HCT116 (cell line): ENCODE results near the gene SHCBP1. TPM values are rescaled to one million over a fixed set of nuclear protein-coding genes. Genes with fewer than 3 reads are reported as not detected.

Experiments used
- ATAC-seq: fragments of 200-7000 bp; cut with Tn5 transposase; 2 replicates; pipeline ENCODE4 v1.9.1; 2020; ENCODE audit warnings: mild to moderate bottlenecking, moderate library complexity
- BruUV-seq: library from RNA; stranded (reverse); fragments of 400-500 nt; replicated peaks from 2 replicates; lab custom pipeline; 2021; lab: Mats Ljungman, UMichigan
- CTCF ChIA-PET: fragments of 300-600 bp; sonication (Branson Sonifier 250); formaldehyde crosslinking; loops from one replicate; lab custom pipeline; 2021; ENCODE audit warnings: antibody characterized with exemption; lab: Charles Lee
- POLR2A ChIA-PET: fragments of 300-600, 350-600 bp; sonication (Branson Sonifier 250); formaldehyde crosslinking; loops from one replicate; lab custom pipeline; 2021; ENCODE audit warnings: antibody characterized with exemption; lab: Charles Lee
- RAD21 ChIA-PET, 2 experiments: fragments of 300-600 bp; sonication (Branson Sonifier 250); formaldehyde crosslinking; loops; one replicate each; lab custom pipeline; 2023; ENCODE audit warnings: low total read pairs in 2 of 2; ENCODE audit not compliant: uncharacterized antibody in 2 of 2, unreplicated experiment in 2 of 2, low non-redundant PET in 1 of 2; lab: Charles Lee
- DNase-seq: peaks from one replicate; pipeline ENCODE4 v3.0.0-alpha.2; 2010; ENCODE audit warnings: low read depth, low spot score
- H2AFZ ChIP-seq: fragments of 200-600 bp; shearing (Covaris generic), sonication (generic); 2 replicates; pipeline ENCODE4 v1.6.1; 2017; ENCODE audit warnings: low read depth, mixed run types, mixed read lengths, antibody characterized with exemption, low read length; ENCODE audit not compliant: poor library complexity, severe bottlenecking
- H3K27ac ChIP-seq: 2 replicates; pipeline ENCODE4 v1.5.1; 2012; ENCODE audit warnings: low read depth, low read length
- H3K27me3 ChIP-seq: fragments of 200-600 bp; sonication (generic); 2 replicates; pipeline ENCODE4 v1.6.1; 2016; ENCODE audit warnings: mixed run types, low read length, mixed read lengths; ENCODE audit not compliant: insufficient read depth
- H3K36me3 ChIP-seq, 2 experiments: fragments of 200-500 bp in 1 of 2; fragments of 200-600 bp in 1 of 2; sonication (Bioruptor generic) in 1 of 2; sonication (generic) in 1 of 2; 2 replicates each; pipeline versions ENCODE4 v1.5.1 to v1.6.1; 2014 to 2016; ENCODE audit warnings: low read length in 2 of 2, inconsistent platforms in 1 of 2, mixed read lengths in 1 of 2, mixed run types in 1 of 2; ENCODE audit not compliant: insufficient read depth in 2 of 2, control insufficient read depth in 1 of 2
- H3K4me1 ChIP-seq, 2 experiments: fragments of 200-600 bp in 1 of 2; sonication (generic) in 1 of 2; 2 replicates each; pipeline versions ENCODE4 v1.5.1 to v1.6.1; 2012 to 2017; ENCODE audit warnings: low read length in 2 of 2, inconsistent platforms in 1 of 2, mild to moderate bottlenecking in 1 of 2, mixed read lengths in 1 of 2, mixed run types in 1 of 2, moderate library complexity in 1 of 2; ENCODE audit not compliant: insufficient read depth in 2 of 2, control insufficient read depth in 1 of 2
- H3K4me2 ChIP-seq: fragments of 200-600 bp; sonication (generic); 2 replicates; pipeline ENCODE4 v1.6.1; 2017; ENCODE audit warnings: mixed run types, low read length, mixed read lengths
- H3K4me3 ChIP-seq, 2 experiments: fragments of 200-600 bp in 1 of 2; sonication (generic) in 1 of 2; replicated peaks in 1 of 2; 2 replicates each; pipeline ENCODE4 v1.5.1; 2011 to 2016; ENCODE audit warnings: low read length in 2 of 2, control low read depth in 1 of 2, low read depth in 1 of 2, mild to moderate bottlenecking in 1 of 2, mixed read lengths in 1 of 2, mixed run types in 1 of 2
- H3K79me2 ChIP-seq: fragments of 200-600 bp; sonication (generic); 2 replicates; pipeline ENCODE4 v1.6.1; 2017; ENCODE audit warnings: mild to moderate bottlenecking, mixed run types, low read length, moderate library complexity, mixed read lengths; ENCODE audit not compliant: insufficient read depth
- H3K9ac ChIP-seq: fragments of 200-600 bp; sonication (generic); 2 replicates; pipeline ENCODE4 v1.6.1; 2016; ENCODE audit warnings: low read length, mixed read lengths
- H3K9me2 ChIP-seq: fragments of 200-600 bp; sonication (generic), shearing (Covaris generic); 2 replicates; pipeline ENCODE4 v1.6.1; 2017; ENCODE audit warnings: mixed run types, mild to moderate bottlenecking, moderate library complexity; ENCODE audit not compliant: insufficient read depth
- H3K9me3 ChIP-seq, 2 experiments: fragments of 200-500 bp in 1 of 2; fragments of 200-600 bp in 1 of 2; sonication (Bioruptor generic) in 1 of 2; sonication (generic) in 1 of 2; 2 replicates each; pipeline ENCODE4 v1.6.1; 2014 to 2017; ENCODE audit warnings: low read length in 2 of 2, mixed read lengths in 2 of 2, inconsistent platforms in 1 of 2, low read depth in 1 of 2, mild to moderate bottlenecking in 1 of 2, mixed run types in 1 of 2, moderate library complexity in 1 of 2; ENCODE audit not compliant: control insufficient read depth in 1 of 2, insufficient read depth in 1 of 2
- H4K20me1 ChIP-seq: fragments of 200-600 bp; sonication (generic), shearing (Covaris generic); 2 replicates; pipeline ENCODE4 v1.6.1; 2017; ENCODE audit warnings: mixed run types, mild to moderate bottlenecking, moderate library complexity; ENCODE audit not compliant: insufficient read depth
- ATF3 ChIP-seq: IDR thresholded peaks from 2 replicates; pipeline ENCODE4 v1.6.1; 2012
- CBX3 ChIP-seq: IDR thresholded peaks from 2 replicates; pipeline ENCODE4 v1.6.1; 2012; ENCODE audit warnings: low read depth
- ELF1 ChIP-seq: IDR thresholded peaks from 2 replicates; pipeline ENCODE4 v1.6.1; 2012; ENCODE audit warnings: low read depth, borderline replicate concordance
- EZH2 ChIP-seq: fragments of 200-600 bp; sonication (generic); IDR thresholded peaks from 2 replicates; pipeline ENCODE4 v1.6.1; 2017; ENCODE audit warnings: antibody characterized with exemption, mixed run types
- FOSL1 ChIP-seq: IDR thresholded peaks from 2 replicates; pipeline ENCODE4 v1.6.1; 2012; ENCODE audit warnings: low read depth
- MAX ChIP-seq: IDR thresholded peaks from 2 replicates; pipeline ENCODE4 v1.6.1; 2012
- SIN3A ChIP-seq: IDR thresholded peaks from 2 replicates; pipeline ENCODE4 v1.6.1; 2012; ENCODE audit warnings: low read depth
- SP1 ChIP-seq: IDR thresholded peaks from 2 replicates; pipeline ENCODE4 v1.6.1; 2012; ENCODE audit warnings: low read depth
- SRF ChIP-seq: IDR thresholded peaks from 2 replicates; pipeline ENCODE4 v1.6.1; 2012; ENCODE audit warnings: low read depth
- TCF7L2 ChIP-seq: IDR thresholded peaks from 2 replicates; pipeline ENCODE4 v1.7.0; 2011; ENCODE audit warnings: borderline replicate concordance, inconsistent platforms; ENCODE audit not compliant: insufficient read depth, insufficient read length; ENCODE audit errors: extremely low read depth
- ZBTB33 ChIP-seq: IDR thresholded peaks from 2 replicates; pipeline ENCODE4 v1.6.1; 2011; ENCODE audit warnings: mild to moderate bottlenecking, low read length, moderate library complexity; ENCODE audit not compliant: insufficient replicate concordance; ENCODE audit errors: extremely low read depth
- intact Hi-C: fragments of 100-400 bp; cut with micrococcal nuclease; formaldehyde crosslinking; loops from 2 replicates; pipeline ENCODE4 v1.10.0; 2022
- total RNA-seq: library from RNA; stranded (reverse); gene quantifications from one replicate; pipeline ENCODE4 v1.2.1, GENCODE V29; 2021; ENCODE audit not compliant: unreplicated experiment

Gene SHCBP1
- total RNA-seq, 1 experiment from 2014 or later = 33.3 TPM

- BruUV-seq = no TSS peak
- Histone ChIP-seq H4K20me1 (no peaks in the 10 kb centered on the region), H3K27ac (no peak overlapping the region), H3K4me1 (no peaks in the 10 kb centered on the region), H2AFZ (no peak overlapping the region), H3K4me2 (no peak overlapping the region), H3K9me2 (no peaks in the 10 kb centered on the region), H3K9me3 (no peaks in the 10 kb centered on the region), H3K36me3 (no peaks in the 10 kb centered on the region)
- DNase-seq = no peak
- ChIA-PET RAD21 (no interaction called here), POLR2A (no interaction called here), CTCF (no interaction called here)
- intact Hi-C loops = no loop called here
- TF ChIP-seq ATF3 (no peak), CBX3 (no peak), SRF (no peak), TCF7L2 (no peak), SP1 (no peak), SIN3A (no peak), MAX (no peak), ELF1 (no peak), ZBTB33 (no peak), EZH2 (no peak), FOSL1 (no peak)
- TF ChIP-seq, all 23 proteins: peak for 0
- Histone ChIP-seq H3K79me2 (no peaks in the 10 kb centered on the region), H3K27me3 (no peaks in the 10 kb centered on the region), H3K9ac (no peak overlapping the region), H3K4me3 (no peak overlapping the region)
- no peak for ATAC-seq
Measured at GRCh38 chr16:46650254-46650623, 29.1 kb upstream of the SHCBP1 start.
